IPS-15b (cell line): ENCODE measurements around the gene GRID1.

ENCODE experiments used
- H3K27me3 ChIP-seq: one replicate; pipeline ENCODE4 v1.6.1; 2013; ENCODE audit warnings: low read length; ENCODE audit not compliant: control insufficient read depth, insufficient read depth
- H3K36me3 ChIP-seq: one replicate; pipeline ENCODE4 v1.6.1; 2013; ENCODE audit warnings: low read length; ENCODE audit not compliant: control insufficient read depth, insufficient read depth
- H3K4me1 ChIP-seq: one replicate; pipeline ENCODE4 v1.6.1; 2013; ENCODE audit warnings: mild to moderate bottlenecking, low read length; ENCODE audit not compliant: control insufficient read depth, insufficient read depth
- H3K4me3 ChIP-seq: one replicate; pipeline ENCODE4 v1.5.1; 2013; ENCODE audit warnings: low read depth, low read length
- H3K9ac ChIP-seq: one replicate; pipeline ENCODE4 v1.6.1; 2013; ENCODE audit warnings: low read depth, mild to moderate bottlenecking, low read length
- H3K9me3 ChIP-seq: one replicate; pipeline ENCODE4 v1.6.1; 2013; ENCODE audit warnings: mild to moderate bottlenecking, low read length; ENCODE audit not compliant: control insufficient read depth, insufficient read depth

The GRID1 gene

DNA sequence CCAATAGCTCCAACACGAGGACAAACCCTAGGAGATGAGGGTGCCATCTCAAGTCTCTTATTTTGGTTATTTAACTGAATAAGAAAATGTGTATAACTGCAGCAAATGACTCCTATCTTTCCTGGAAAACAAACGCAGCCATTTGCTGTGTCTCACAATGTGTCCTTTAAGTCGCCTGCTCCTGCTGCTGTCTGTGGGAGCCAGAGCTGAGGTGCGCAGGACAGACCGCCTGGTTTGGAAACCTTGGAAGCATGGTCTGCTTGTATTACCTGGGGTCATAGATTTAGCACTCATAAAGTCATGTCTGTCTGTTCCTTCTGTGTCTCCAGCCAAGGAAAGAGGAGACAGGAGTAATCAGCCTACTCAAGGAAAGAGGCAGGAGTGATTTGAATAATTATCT, 760.2 kb downstream of the GRID1 start:
- no peaks in the 10 kb centered on the region for H3K4me1 ChIP-seq
- no peaks in the 10 kb centered on the region for H3K9me3 ChIP-seq
- H3K4me3 ChIP-seq: no peak overlapping the region
- no peaks in the 10 kb centered on the region for H3K36me3 ChIP-seq
- H3K9ac ChIP-seq: no peak overlapping the region
- no peaks in the 10 kb centered on the region for H3K27me3 ChIP-seq

DNA sequence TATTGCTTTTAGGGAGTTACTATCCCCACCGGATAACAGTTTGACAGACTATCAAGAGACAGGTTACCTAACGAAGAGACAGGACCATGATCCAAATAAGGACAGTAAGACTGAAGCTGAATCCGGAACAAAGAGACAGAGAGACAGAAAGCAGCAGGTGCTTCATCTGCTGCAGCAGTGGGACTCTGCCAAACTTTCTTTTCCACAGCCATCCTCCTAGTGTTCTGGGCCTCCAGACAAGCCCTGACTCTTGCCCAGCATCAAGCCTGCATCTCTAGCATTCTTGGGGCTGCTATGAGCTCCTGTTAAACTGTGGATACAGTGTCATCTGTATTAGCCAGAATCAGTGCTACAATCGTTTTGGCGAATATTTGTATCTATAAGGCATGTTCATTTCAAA, 761.7 kb downstream of the GRID1 start:
- Histone ChIP-seq H3K4me3 (no peak overlapping the region), H3K9ac (no peak overlapping the region), H3K36me3 (no peaks in the 10 kb centered on the region), H3K4me1 (no peaks in the 10 kb centered on the region), H3K9me3 (no peaks in the 10 kb centered on the region), H3K27me3 (no peaks in the 10 kb centered on the region)

DNA sequence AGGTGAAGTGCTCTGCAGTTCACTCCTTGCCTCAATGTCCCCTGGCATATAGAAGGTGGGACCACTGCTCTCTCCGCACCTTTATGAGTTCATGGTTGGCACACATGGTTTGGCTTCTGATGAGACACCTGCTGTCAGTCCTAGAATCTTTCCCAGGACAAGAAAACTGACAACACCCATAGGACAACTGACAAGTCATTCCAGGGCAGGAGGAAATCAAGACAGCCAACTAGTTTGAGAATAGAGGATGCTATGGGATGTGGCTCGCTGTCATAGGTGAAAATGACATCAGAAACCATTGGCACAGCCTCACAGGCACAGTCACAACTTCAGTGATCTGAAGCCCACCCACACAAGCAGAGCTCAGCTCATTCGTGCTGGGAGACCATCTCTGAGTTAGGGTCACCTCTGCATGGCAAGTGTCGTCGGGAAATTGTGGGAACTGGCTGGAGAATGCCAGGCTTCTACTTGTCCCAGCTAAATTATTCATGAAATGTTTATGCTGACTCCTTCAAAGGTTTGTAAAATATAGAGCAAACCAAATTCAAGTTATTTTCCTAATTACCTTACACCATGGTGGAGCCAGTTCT, 762.4 kb downstream of the GRID1 start:
- Histone ChIP-seq H3K9me3 (no peaks in the 10 kb centered on the region), H3K9ac (no peak overlapping the region), H3K4me1 (no peaks in the 10 kb centered on the region), H3K27me3 (no peaks in the 10 kb centered on the region), H3K36me3 (no peaks in the 10 kb centered on the region), H3K4me3 (no peak overlapping the region)

DNA sequence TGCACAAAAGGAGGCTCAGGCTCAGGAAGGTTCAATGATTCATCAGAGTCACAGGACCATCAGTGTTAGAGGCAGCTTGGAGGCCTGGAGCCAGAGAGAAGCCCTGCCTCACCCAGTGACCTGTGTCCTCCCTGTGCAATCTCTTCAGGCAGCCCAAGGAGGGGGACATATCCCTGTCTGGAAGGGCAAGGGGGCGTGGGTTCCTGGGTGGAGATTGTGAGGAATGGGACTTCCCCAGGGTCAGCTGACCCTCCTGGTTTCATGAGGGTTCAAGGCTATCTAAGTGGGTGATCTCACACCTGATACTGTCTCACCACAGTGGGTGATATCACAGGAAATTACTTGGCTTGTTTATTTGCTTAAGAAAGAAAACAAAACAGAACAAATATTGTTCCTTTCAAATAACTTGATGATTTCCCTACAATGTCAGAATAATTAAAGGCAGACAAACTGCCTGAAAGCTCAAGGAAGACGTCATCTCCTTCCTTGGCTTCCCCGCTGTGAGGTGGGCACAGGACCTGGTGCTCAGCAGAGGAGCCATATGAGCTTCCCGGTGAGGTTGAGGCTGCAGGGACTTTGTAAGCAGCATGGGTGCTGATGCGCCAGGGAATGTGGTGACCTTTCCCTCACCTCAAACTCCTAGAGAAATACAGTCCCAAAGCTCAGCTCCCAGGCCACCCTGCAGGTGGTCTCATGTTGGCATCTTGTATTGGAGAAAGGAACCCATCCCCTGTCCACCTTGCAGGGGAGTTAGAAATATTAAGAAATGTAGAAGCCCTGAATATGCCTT, 763.2 kb downstream of the GRID1 start:
- Histone ChIP-seq H3K27me3 (no peaks in the 10 kb centered on the region), H3K4me3 (no peak overlapping the region), H3K4me1 (no peaks in the 10 kb centered on the region), H3K9me3 (no peaks in the 10 kb centered on the region), H3K36me3 (no peaks in the 10 kb centered on the region), H3K9ac (no peak overlapping the region)

DNA sequence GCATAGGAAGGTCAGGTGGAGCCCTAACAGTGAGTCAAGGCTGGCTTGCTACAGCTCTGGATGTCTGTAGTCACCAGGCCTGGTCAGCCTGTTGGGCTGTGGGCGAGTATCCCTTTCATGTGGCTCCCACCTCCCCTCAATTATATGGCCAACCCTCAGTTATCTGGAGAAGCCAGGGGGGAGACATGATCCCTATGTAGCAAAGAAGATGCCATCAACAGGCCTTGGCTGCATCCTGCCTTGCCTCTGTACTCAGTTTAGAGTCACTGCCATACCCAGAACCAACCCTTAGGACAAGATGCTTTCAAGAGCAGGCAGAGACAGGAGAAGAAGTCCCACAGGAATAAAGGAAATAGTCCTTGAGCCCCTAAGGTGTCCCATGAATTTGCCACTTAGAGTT, 763.9 kb downstream of the GRID1 start:
- Histone ChIP-seq H3K27me3 (no peaks in the 10 kb centered on the region), H3K36me3 (no peaks in the 10 kb centered on the region), H3K9ac (no peak overlapping the region), H3K4me3 (no peak overlapping the region), H3K4me1 (no peaks in the 10 kb centered on the region), H3K9me3 (no peaks in the 10 kb centered on the region)

DNA sequence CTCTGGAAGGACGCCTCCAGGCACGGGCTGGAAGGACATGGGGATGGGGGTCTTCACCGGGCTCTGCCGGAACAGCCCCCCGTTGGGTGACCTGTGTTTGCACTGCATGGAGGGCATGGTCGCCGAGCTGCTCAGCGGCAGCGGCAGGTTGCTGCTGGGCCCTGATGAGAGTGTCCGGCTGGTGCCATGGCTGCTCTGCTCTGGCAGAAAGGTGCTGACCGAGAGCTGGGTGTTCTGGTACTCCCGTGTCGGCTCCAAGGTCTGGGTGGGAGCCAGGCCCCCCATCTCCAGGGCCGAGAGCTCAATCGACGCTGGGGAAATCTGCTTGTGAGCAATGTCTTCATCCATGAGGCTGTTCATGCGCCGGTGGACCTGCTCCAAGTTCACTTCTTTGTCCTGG, 764.3 kb downstream of the GRID1 start:
- H3K9me3 ChIP-seq: no peaks in the 10 kb centered on the region
- H3K36me3 ChIP-seq: no peaks in the 10 kb centered on the region
- no peak overlapping the region for H3K4me3 ChIP-seq
- H3K9ac ChIP-seq: no peak overlapping the region
- no peaks in the 10 kb centered on the region for H3K4me1 ChIP-seq
- no peaks in the 10 kb centered on the region for H3K27me3 ChIP-seq

DNA sequence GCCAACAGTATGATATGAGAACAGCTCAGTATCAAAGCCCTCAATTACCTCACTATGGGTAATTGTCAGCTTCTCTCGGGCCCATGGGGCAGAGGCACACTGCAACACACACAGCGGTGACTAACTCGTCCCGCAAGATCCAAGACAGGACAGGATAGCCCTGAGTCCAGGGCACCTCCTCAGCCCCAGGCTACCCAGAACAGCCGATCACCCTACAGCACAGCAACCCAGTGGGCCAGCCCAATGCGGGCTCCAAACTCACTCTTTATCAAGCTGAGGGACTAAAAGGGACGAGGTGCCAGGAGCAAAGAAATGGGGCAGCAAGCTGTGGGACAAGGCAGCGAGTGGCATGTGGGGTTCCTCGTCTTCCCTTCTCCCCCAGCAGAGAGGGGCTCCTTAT, 765.1 kb downstream of the GRID1 start:
- Histone ChIP-seq H3K4me1 (no peaks in the 10 kb centered on the region), H3K36me3 (no peaks in the 10 kb centered on the region), H3K9ac (no peak overlapping the region), H3K4me3 (no peak overlapping the region), H3K27me3 (no peaks in the 10 kb centered on the region), H3K9me3 (no peaks in the 10 kb centered on the region)

DNA sequence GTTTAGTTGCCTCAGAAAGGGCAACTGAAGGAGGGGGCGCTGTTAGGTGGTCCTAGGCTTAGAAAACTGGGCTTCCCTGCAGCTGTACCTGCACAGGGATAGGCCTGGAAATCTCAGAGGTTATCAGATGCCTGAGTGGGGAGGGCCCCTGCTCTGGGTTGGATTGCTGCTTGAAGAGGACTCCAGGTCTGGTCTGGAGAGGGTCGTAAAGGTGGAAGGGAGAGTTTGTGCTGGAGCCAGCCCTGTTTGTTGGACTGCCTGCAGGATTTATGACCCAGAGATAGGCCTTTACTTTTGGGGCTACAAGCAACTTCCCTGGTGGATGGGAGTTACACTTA, 765.9 kb downstream of the GRID1 start:
- H3K36me3 ChIP-seq: no peaks in the 10 kb centered on the region
- no peak overlapping the region for H3K4me3 ChIP-seq

DNA sequence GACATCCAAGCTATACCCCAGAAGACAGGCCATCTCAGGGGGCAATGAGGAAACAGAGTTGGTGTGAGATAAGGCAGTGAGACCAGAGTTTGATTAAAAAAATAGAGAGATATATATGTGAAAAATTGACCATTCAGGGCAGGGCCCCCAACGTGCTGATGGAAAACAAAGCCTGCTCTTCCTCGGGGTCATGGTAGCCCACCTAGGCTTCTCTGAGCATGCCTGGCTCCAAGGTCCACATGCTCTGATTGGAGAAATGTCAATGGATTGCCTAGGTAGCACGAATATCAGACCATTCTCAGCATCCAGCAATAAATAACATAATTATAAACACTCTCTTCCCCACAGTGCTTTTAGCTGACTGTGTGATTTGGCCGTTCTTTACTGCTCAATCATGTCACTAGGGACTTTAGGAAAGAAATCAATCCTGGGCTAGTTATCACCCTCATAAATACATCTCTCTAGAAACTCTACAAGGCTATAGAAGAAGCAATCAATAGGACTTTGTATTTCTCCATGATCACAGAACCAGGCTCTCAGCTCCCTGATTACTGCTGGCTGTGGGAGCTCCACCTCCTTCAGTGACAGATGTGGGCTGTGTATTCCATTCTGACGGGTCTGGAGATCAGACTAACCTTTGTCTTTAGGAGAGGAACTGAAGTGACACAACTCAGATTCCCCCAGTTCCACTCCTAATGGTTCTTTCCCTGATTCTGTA, 766.4 kb downstream of the GRID1 start:
- no peaks in the 10 kb centered on the region for H3K4me1 ChIP-seq
- no peaks in the 10 kb centered on the region for H3K9me3 ChIP-seq
- no peak overlapping the region for H3K9ac ChIP-seq
- no peaks in the 10 kb centered on the region for H3K27me3 ChIP-seq
- no peaks in the 10 kb centered on the region for H3K36me3 ChIP-seq
- H3K4me3 ChIP-seq: no peak overlapping the region

More for the DNA sequence above, 765.9 kb downstream of the GRID1 start:
- no peaks in the 10 kb centered on the region for H3K9me3 ChIP-seq
- H3K9ac ChIP-seq: no peak overlapping the region
- no peaks in the 10 kb centered on the region for H3K4me1 ChIP-seq
- no peaks in the 10 kb centered on the region for H3K27me3 ChIP-seq

DNA sequence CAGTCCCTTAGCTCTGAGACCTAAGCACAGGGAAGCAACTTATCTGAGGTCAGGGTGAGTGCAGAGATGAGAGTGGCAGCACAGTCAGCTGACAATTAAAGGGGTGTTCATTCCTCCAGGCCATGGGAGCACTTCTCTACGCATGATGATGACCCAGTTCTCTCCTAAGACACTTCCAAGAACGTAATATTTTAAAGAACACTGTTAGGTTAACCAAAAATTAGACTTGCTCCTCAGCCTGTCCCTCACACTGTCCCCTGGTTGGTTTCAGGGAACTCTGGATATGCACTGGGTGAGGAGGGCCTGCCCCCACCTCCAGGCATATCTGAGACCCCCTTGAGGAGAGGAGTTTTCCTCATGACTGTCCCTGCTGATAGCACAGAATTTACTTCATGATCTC, 767.5 kb downstream of the GRID1 start:
- no peaks in the 10 kb centered on the region for H3K36me3 ChIP-seq
- no peak overlapping the region for H3K4me3 ChIP-seq
- no peaks in the 10 kb centered on the region for H3K4me1 ChIP-seq
- H3K9me3 ChIP-seq: no peaks in the 10 kb centered on the region
- no peaks in the 10 kb centered on the region for H3K27me3 ChIP-seq
- H3K9ac ChIP-seq: no peak overlapping the region

DNA sequence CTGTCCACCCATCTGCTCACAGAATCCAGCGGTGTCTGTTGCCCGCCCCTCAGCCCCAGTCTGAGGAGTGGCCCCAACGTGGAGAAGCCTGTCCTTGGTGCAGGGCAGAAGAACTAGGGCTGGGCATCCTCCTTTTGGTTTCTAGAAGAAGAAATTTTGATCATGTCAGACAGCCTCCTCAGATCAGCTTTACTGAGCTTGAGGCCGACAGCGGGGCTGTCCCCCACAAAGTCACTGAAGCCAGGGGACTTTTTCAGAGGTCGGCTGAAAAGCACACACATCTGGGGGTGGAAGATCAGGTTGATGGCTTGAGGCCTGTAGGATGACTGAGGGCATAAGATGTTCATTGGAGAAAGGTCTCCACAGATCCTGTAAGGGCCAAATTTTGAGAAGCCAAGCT, 767.9 kb downstream of the GRID1 start:
- H3K4me3 ChIP-seq: no peak overlapping the region
- no peak overlapping the region for H3K9ac ChIP-seq
- no peaks in the 10 kb centered on the region for H3K27me3 ChIP-seq
- no peaks in the 10 kb centered on the region for H3K9me3 ChIP-seq
- H3K36me3 ChIP-seq: no peaks in the 10 kb centered on the region
- H3K4me1 ChIP-seq: no peaks in the 10 kb centered on the region

DNA sequence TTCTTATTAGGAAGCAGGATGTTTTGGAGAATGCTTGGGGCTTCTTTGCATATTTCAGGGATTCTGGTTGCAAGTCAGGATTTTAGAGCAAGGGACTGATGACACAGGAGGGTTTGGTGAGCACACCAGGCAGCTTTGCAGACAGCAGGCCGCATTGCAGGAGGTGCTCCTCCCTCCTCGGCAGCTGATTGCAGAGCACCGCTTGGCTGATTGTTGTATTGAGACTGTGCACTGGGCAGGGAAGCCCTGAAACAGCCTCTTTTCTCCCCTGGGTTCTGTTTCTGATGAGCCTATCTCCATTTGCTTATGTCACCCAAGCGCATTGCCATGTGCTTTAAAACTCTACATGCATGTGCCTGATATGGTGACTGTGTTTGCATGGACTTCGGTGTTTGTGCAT, 769.6 kb downstream of the GRID1 start:
- Histone ChIP-seq H3K4me1 (no peaks in the 10 kb centered on the region), H3K27me3 (no peaks in the 10 kb centered on the region), H3K4me3 (no peak overlapping the region), H3K36me3 (no peaks in the 10 kb centered on the region), H3K9me3 (no peaks in the 10 kb centered on the region), H3K9ac (no peak overlapping the region)
